H1 (cell line): ENCODE data around the gene EPHA4. TPM values are rescaled to one million over a fixed set of nuclear protein-coding genes. Genes with fewer than 3 reads are reported as not detected.

Experiments
- CTCF ChIA-PET: fragments of 300-600 bp; sonication (Branson Sonifier 250); formaldehyde crosslinking; loops from one replicate; lab custom pipeline; 2021; ENCODE audit not compliant: partially characterized antibody; lab: Charles Lee
- POLR2A ChIA-PET: fragments of 300-600 bp; sonication (Branson Sonifier 250); formaldehyde crosslinking; loops from one replicate; lab custom pipeline; 2021; ENCODE audit warnings: inconsistent platforms; ENCODE audit not compliant: partially characterized antibody; lab: Charles Lee
- DNase-seq, 2 experiments: peaks; one replicate each; pipeline versions ENCODE4 v3.0.0 to v3.0.0-alpha.2; 2010 to 2022; ENCODE audit warnings: low spot score in 2 of 2, low read depth in 1 of 2, mixed read lengths in 1 of 2
- FAIRE-seq: peaks from 2 replicates; lab custom pipeline; 2011; peaks lifted over from hg19 to GRCh38; lab: Jason Lieb, UNC
- H2AFZ ChIP-seq: 2 replicates; pipeline ENCODE4 v1.8.1; 2012; ENCODE audit warnings: low read length, inconsistent platforms
- H2AK5ac ChIP-seq: 2 replicates; pipeline ENCODE4 v1.6.1; 2013; ENCODE audit warnings: low read depth, low read length
- H2BK120ac ChIP-seq: replicated peaks from 2 replicates; pipeline ENCODE3; 2013; ENCODE audit warnings: low read depth, low read length, inconsistent platforms
- H2BK12ac ChIP-seq: 2 replicates; pipeline ENCODE4 v1.6.1; 2013; ENCODE audit warnings: low read depth, low read length
- H2BK15ac ChIP-seq: 2 replicates; pipeline ENCODE4 v1.6.1; 2013; ENCODE audit warnings: low read length
- H2BK20ac ChIP-seq: 2 replicates; pipeline ENCODE4 v1.6.1; 2013; ENCODE audit warnings: low read length
- H2BK5ac ChIP-seq: 2 replicates; pipeline ENCODE4 v1.6.1; 2013; ENCODE audit warnings: low read depth, low read length
- H3K14ac ChIP-seq: 2 replicates; pipeline ENCODE4 v1.6.1; 2013; ENCODE audit warnings: inconsistent platforms; ENCODE audit not compliant: insufficient read length
- H3K18ac ChIP-seq: 2 replicates; pipeline ENCODE4 v1.6.1; 2013; ENCODE audit warnings: low read length; ENCODE audit errors: extremely low read depth
- H3K23ac ChIP-seq: 2 replicates; pipeline ENCODE4 v1.6.1; 2013; ENCODE audit warnings: inconsistent platforms; ENCODE audit not compliant: insufficient read length
- H3K23me2 ChIP-seq: 2 replicates; pipeline ENCODE4 v1.6.1; 2013; ENCODE audit warnings: low read depth, low read length
- H3K27ac ChIP-seq: 2 replicates; pipeline ENCODE4 v1.6.1; 2011; ENCODE audit warnings: low read depth, low read length, inconsistent platforms
- H3K27me3 ChIP-seq, 4 experiments: replicated peaks in 1 of 4; 1 replicate in 1 of 4; 2 replicates in 3 of 4; pipeline versions ENCODE4 v1.6.1 to v1.8.1; 2011 to 2013; ENCODE audit warnings: low read length in 3 of 4, mild to moderate bottlenecking in 3 of 4, inconsistent platforms in 2 of 4, mixed read lengths in 2 of 4, moderate library complexity in 1 of 4; ENCODE audit not compliant: control insufficient read depth in 3 of 4, insufficient read depth in 3 of 4; ENCODE audit errors: extremely low read depth in 1 of 4
- H3K36me3 ChIP-seq, 4 experiments: 2 replicates each; pipeline versions ENCODE4 v1.6.1 to v1.8.1; 2011 to 2013; ENCODE audit warnings: mild to moderate bottlenecking in 4 of 4, low read length in 3 of 4, moderate library complexity in 2 of 4, control low read depth in 1 of 4, inconsistent platforms in 1 of 4; ENCODE audit not compliant: insufficient read depth in 4 of 4, control insufficient read depth in 2 of 4
- H3K4ac ChIP-seq: replicated peaks from 2 replicates; pipeline ENCODE3; 2013; ENCODE audit warnings: low read length, low read depth, mixed read lengths, inconsistent platforms; ENCODE audit not compliant: insufficient read length
- H3K4me1 ChIP-seq, 4 experiments: replicated peaks in 1 of 4; 1 replicate in 1 of 4; 2 replicates in 3 of 4; pipeline versions ENCODE4 v1.6.1 to v1.8.1; 2011 to 2013; ENCODE audit warnings: low read length in 3 of 4, inconsistent platforms in 2 of 4, mixed read lengths in 1 of 4; ENCODE audit not compliant: insufficient read depth in 4 of 4, control insufficient read depth in 3 of 4
- H3K4me2 ChIP-seq, 2 experiments: 2 replicates each; pipeline versions ENCODE4 v1.6.1 to v1.8.1; 2011 to 2013; ENCODE audit warnings: low read depth in 2 of 2, low read length in 2 of 2, control low read depth in 1 of 2, inconsistent platforms in 1 of 2, mild to moderate bottlenecking in 1 of 2; ENCODE audit not compliant: insufficient read depth in 1 of 2
- H3K4me3 ChIP-seq, 4 experiments: fragments of 200-600, 300-600 bp in 1 of 4; sonication (generic), shearing (Covaris generic), sonication (Bioruptor Twin) in 1 of 4; 2 replicates each; pipeline versions ENCODE4 v1.5.1 to v1.8.1; 2011 to 2016; ENCODE audit warnings: low read length in 4 of 4, low read depth in 3 of 4, control low read depth in 2 of 4, inconsistent platforms in 2 of 4, mild to moderate bottlenecking in 2 of 4, mixed read lengths in 1 of 4, moderate library complexity in 1 of 4; ENCODE audit not compliant: insufficient read depth in 2 of 4; ENCODE audit errors: extremely low read depth in 1 of 4
- H3K56ac ChIP-seq: replicated peaks from 2 replicates; pipeline ENCODE3; 2013; ENCODE audit warnings: low read depth, mild to moderate bottlenecking, mixed read lengths, low read length, inconsistent platforms; ENCODE audit not compliant: insufficient read length
- H3K79me1 ChIP-seq: 2 replicates; pipeline ENCODE4 v1.6.1; 2013; ENCODE audit warnings: low read depth, low read length, control low read depth
- H3K79me2 ChIP-seq, 2 experiments: 2 replicates each; pipeline versions ENCODE4 v1.6.1 to v1.8.1; 2012 to 2013; ENCODE audit warnings: low read length in 2 of 2, mild to moderate bottlenecking in 2 of 2, inconsistent platforms in 1 of 2; ENCODE audit not compliant: insufficient read depth in 2 of 2, control insufficient read depth in 1 of 2
- H3K9ac ChIP-seq, 4 experiments: replicated peaks in 1 of 4; 1 replicate in 1 of 4; 2 replicates in 3 of 4; pipeline versions ENCODE4 v1.6.1 to v1.8.1; 2011 to 2013; ENCODE audit warnings: low read depth in 3 of 4, low read length in 3 of 4, control low read depth in 2 of 4, mild to moderate bottlenecking in 2 of 4, moderate library complexity in 2 of 4, inconsistent platforms in 1 of 4; ENCODE audit errors: extremely low read depth in 1 of 4
- H3K9me3 ChIP-seq, 2 experiments: 2 replicates each; pipeline versions ENCODE4 v1.6.1 to v1.8.1; 2012 to 2013; ENCODE audit warnings: mild to moderate bottlenecking in 2 of 2, moderate library complexity in 2 of 2, control low read depth in 1 of 2, inconsistent platforms in 1 of 2, low read depth in 1 of 2, low read length in 1 of 2, mixed read lengths in 1 of 2; ENCODE audit not compliant: insufficient read depth in 2 of 2
- H4K20me1 ChIP-seq, 2 experiments: replicated peaks in 1 of 2; 2 replicates each; pipeline versions ENCODE3 to v1.8.1; 2011 to 2013; ENCODE audit warnings: inconsistent platforms in 2 of 2, low read length in 2 of 2, mild to moderate bottlenecking in 1 of 2; ENCODE audit not compliant: insufficient read depth in 2 of 2, control insufficient read depth in 1 of 2
- H4K5ac ChIP-seq: 2 replicates; pipeline ENCODE4 v1.6.1; 2013; ENCODE audit warnings: low read length, low read depth, mixed read lengths, inconsistent platforms; ENCODE audit not compliant: insufficient read length
- H4K8ac ChIP-seq: 2 replicates; pipeline ENCODE4 v1.8.0; 2013; ENCODE audit warnings: mild to moderate bottlenecking, moderate library complexity, low read length, inconsistent platforms; ENCODE audit not compliant: insufficient read depth; ENCODE audit errors: extremely low read depth
- H4K91ac ChIP-seq: replicated peaks from 2 replicates; pipeline ENCODE3; 2013; ENCODE audit warnings: low read length, mixed read lengths, inconsistent platforms; ENCODE audit not compliant: insufficient read length
- MAFK ChIP-seq: IDR thresholded peaks from 2 replicates; pipeline ENCODE4 v1.6.1; 2012; ENCODE audit warnings: low read depth, mild to moderate bottlenecking, improper control_type of control experiment, low read length
- WGBS, 2 experiments: shearing (Covaris generic) in 1 of 2; methylation state at CpG; one replicate each; pipeline versions ENCODE4 v1.1.6 to v1.1.7; 2013 to 2015; ENCODE audit warnings: low lambda C conversion rate in 2 of 2, mixed read lengths in 2 of 2, inconsistent platforms in 1 of 2, low coverage in 1 of 2, missing lambda C conversion rate in 1 of 2; ENCODE audit not compliant: insufficient replicate concordance in 2 of 2, insufficient coverage in 1 of 2, insufficient read length in 1 of 2; ENCODE audit errors: extremely low coverage in 1 of 2, missing lambda C conversion rate in 1 of 2; 5-methylcytosine and 5-hydroxymethylcytosine counted together
- polyA plus RNA-seq, 7 experiments: library from polyadenylated mRNA; depleted of rRNA in 3 of 7; stranded (reverse) in 5 of 7; unstranded in 2 of 7; fragments of >200 nt in 5 of 7; fragments of 200-250 nt in 2 of 7; gene quantifications; 1 replicate in 5 of 7; 2 replicates in 1 of 7; 4 replicates in 1 of 7; pipeline versions ENCODE4 v1.2.1 to v1.2.3, GENCODE V29; 2011 to 2013; ENCODE audit warnings: missing spikeins in 2 of 7, mixed read lengths in 2 of 7
- total RNA-seq: library from RNA; stranded (reverse); fragmentation: NEBNext Ultra II Directional; extraction: Animal tissue kit (Norgen Biotek cat#: 25700); gene quantifications from 2 replicates; pipeline ENCODE4 v1.2.1, GENCODE V29; 2021
- TF ChIP-seq, protein P1 (sequence below): IDR thresholded peaks from 2 replicates; pipeline ENCODE4 v1.6.1; 2011; ENCODE audit warnings: low read depth, mild to moderate bottlenecking, low read length; ENCODE audit not compliant: insufficient read depth

The EPHA4 gene
- total and polyA plus RNA-seq, 2 of the 8 experiments (the other 6 are each of a cell fraction or from before 2014, with no cell fraction given), result 4.3 to 5.7 TPM

- Histone ChIP-seq H2BK5ac (no peak overlapping the region), H2BK120ac (no peak overlapping the region), H3K79me2 (no peaks in the 10 kb centered on the region), H4K8ac (no peak overlapping the region), H2AFZ (no peak overlapping the region), H2BK12ac (no peak overlapping the region), H4K20me1 (peaks cover 0 to 2% of the 10 kb centered on the region in 2 experiments), H3K36me3 (no peaks in the 10 kb centered on the region), H2BK20ac (no peak overlapping the region), H2BK15ac (no peak overlapping the region), H3K4me3 (no peak overlapping the region), H3K27ac (no peak overlapping the region), H3K18ac (no peak overlapping the region), H3K4me2 (no peak overlapping the region), H3K9me3 (no peaks in the 10 kb centered on the region), H3K4me1 (peaks cover 0 to 4% (median 1%) of the 10 kb centered on the region in 4 experiments; a peak in 4 of 7 replicates), H3K23ac (no peak overlapping the region), H3K27me3 (no peaks in the 10 kb centered on the region; a peak in 3 of 7 replicates), H3K56ac (no peak overlapping the region), H4K5ac (no peak overlapping the region), H3K4ac (no peak overlapping the region), H3K79me1 (no peaks in the 10 kb centered on the region), H2AK5ac (no peak overlapping the region), H4K91ac (no peak overlapping the region), H3K23me2 (no peaks in the 10 kb centered on the region), H3K14ac (no peak overlapping the region), H3K9ac (no peak overlapping the region)
- FAIRE-seq (no peak), DNase-seq (no peak)
- POLR2A ChIA-PET, result no interaction called here
- peak; percentile 92 for TF ChIP-seq MAFK
- TF ChIP-seq, protein P1, sequence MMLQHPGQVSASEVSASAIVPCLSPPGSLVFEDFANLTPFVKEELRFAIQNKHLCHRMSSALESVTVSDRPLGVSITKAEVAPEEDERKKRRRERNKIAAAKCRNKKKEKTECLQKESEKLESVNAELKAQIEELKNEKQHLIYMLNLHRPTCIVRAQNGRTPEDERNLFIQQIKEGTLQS, result no peak
- WGBS, 2 experiments, result 79% methylated on average over 2 of the region's 2 CpGs; no CpG with 5 or more reads in 1 of the 2 experiments
- CTCF ChIA-PET, result interaction anchor here (2.0 kb wide), 1 partner anchor 18 kb away, joined by 6 read pairs; no protein-coding TSS in a partner anchor
Observed at GRCh38 chr2:221460136-221460535, 112.0 kb downstream of the EPHA4 start.
